Measurements from ENCODE around the gene EIF4EBP3. TPM values are rescaled to one million over a fixed set of nuclear protein-coding genes. Genes with fewer than 3 reads are reported as not detected.
A peak's percentile ranks its signal among the peaks of the same experiment; 100 is the strongest.

The EIF4EBP3 gene
- total RNA-seq, 1 donor from 2014 or later: 19.3 TPM

GRCh38 chr5:140561753-140562523 is 14.5 kb downstream of the EIF4EBP3 start:
- intact Hi-C loops (cut with DNase I): loop anchor here (10.0 kb wide), 1 partner anchor 73 kb away; the partner anchor contains the start of genes CD14 and TMCO6
- TF ChIP-seq CTCF (IDR thresholded peaks at IDR 0.05): no peak
- Histone ChIP-seq H3K27ac (no peak overlapping the region), H3K4me3 (no peak overlapping the region), H3K9me3 (no peaks in the 10 kb centered on the region), H3K36me3 (peaks cover 38% of the 10 kb centered on the region), H3K4me1 (peaks cover 48% of the 10 kb centered on the region), H3K27me3 (ENCODE audit: low read depth) (no peaks in the 10 kb centered on the region)
- no peak for ATAC-seq
- no peak for DNase-seq

- intact Hi-C loops (cut with DNase I): loop anchor here (10.0 kb wide), 1 partner anchor 71 kb away; the partner anchor contains the start of genes CD14 and TMCO6
- no peak for TF ChIP-seq CTCF (IDR thresholded peaks at IDR 0.05)
- H3K4me3 ChIP-seq: peak overlapping the region; percentile 72
- H3K9me3 ChIP-seq: no peaks in the 10 kb centered on the region
- peak overlapping the region; percentile 96 for H3K27ac ChIP-seq
- ATAC-seq (no peak), DNase-seq (no peak)
- no peaks in the 10 kb centered on the region for H3K27me3 ChIP-seq (ENCODE audit: low read depth)
- H3K36me3 ChIP-seq: peaks cover 55% of the 10 kb centered on the region
- peaks cover 59% of the 10 kb centered on the region for H3K4me1 ChIP-seq
Measured at GRCh38 chr5:140563596-140563995, 16.1 kb downstream of the EIF4EBP3 start.

DNA sequence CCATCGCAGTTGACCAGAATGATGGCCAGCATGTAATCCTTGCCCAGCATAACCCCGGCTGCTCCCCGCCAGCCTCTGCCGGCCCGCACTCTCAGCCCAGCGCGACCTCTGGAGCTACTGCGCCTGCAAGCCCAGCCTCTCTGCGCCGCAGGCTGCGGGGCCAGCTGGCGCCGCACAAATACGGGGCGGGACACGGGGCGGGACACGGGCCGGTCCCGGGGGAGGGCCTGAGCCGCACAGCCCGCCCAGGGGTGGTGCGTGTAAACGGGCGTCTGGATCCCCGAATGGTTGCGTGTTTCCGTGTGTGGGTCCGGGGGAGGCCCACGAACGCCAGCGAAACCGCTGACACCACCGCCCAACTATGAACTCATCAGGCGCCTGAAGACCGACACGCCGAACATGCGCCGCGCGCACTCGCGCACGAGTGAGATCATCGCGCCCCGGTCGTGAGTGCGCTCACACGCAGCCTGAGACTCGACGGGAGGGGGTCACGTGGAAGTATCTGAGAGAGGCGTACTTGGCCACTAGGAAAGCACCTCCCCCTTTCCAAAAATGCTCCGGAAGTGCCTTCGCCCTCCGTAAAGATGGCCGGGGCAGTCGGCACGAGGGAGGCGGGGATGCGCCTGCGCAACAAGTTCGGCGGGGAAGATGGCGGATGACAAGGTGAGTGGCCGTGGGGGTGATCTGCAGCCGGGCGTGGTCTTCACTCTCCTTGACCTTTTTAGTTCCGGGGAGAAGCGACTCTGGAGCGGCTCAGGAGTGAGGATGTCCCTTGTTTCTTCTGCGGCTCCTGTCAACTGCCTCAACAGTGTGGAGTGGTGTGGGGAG is 16.9 kb downstream of the EIF4EBP3 start, which contains the start of the genes APBB3 and SLC35A4:
TSS of gene APBB3 (minus strand) at position 403 of the 828 bp plus-strand sequence. CDS start at position 50, 353 bp downstream.
TSS of gene SLC35A4 (plus strand) at position 633 of the 828 bp plus-strand sequence. CDS start 2,342 bp downstream, outside the sequence.
- TF ChIP-seq CTCF (IDR thresholded peaks at IDR 0.05): no peak
- Histone ChIP-seq H3K4me3 (peak within 1 kb of the TSS; percentile 72), H3K4me1 (peaks cover 67% of the 10 kb centered on the region), H3K36me3 (peaks cover 55% of the 10 kb centered on the region), H3K27ac (peak within 1 kb of the TSS; percentile 96), H3K27me3 (ENCODE audit: low read depth) (no peaks in the 10 kb centered on the region), H3K9me3 (no peaks in the 10 kb centered on the region)
- peak; percentile 97 for DNase-seq
- intact Hi-C loops (cut with DNase I): loop anchor here (10.0 kb wide), 1 partner anchor 70 kb away; the partner anchor contains the start of genes CD14 and TMCO6
- ATAC-seq: peak; percentile 94 to 96

- peak overlapping the region; percentile 96 for H3K27ac ChIP-seq
- H3K9me3 ChIP-seq: no peaks in the 10 kb centered on the region
- peaks cover 75% of the 10 kb centered on the region for H3K4me1 ChIP-seq
- ATAC-seq (no peak), DNase-seq (no peak)
- TF ChIP-seq CTCF (IDR thresholded peaks at IDR 0.05): no peak
- intact Hi-C loops (cut with DNase I): loop anchor here (10.0 kb wide), 1 partner anchor 70 kb away; the partner anchor contains the start of genes CD14 and TMCO6
- H3K4me3 ChIP-seq: peak overlapping the region; percentile 72
- H3K36me3 ChIP-seq: peaks cover 53% of the 10 kb centered on the region
- H3K27me3 ChIP-seq (ENCODE audit: low read depth): no peaks in the 10 kb centered on the region
Measured at GRCh38 chr5:140565024-140565779, 17.7 kb downstream of the EIF4EBP3 start.

DNA sequence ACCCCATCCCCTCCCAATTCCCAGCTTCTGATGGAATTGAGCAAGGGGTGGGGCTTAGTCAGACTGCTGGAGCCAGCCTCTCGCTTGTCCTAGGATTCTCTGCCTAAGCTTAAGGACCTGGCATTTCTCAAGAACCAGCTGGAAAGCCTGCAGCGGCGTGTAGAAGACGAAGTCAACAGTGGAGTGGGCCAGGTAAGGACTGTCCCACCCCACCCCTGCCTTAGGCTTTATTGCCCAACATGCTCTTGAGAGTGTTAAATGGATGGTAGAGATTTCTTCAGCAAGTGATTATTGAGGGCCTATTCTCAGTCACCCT is 18.3 kb downstream of the EIF4EBP3 start:
- peak overlapping the region; percentile 72 for H3K4me3 ChIP-seq
- DNase-seq: peak; percentile 66
- no peaks in the 10 kb centered on the region for H3K9me3 ChIP-seq
- ATAC-seq: peak; percentile 4 to 34
- no peak for TF ChIP-seq CTCF (IDR thresholded peaks at IDR 0.05)
- intact Hi-C loops (cut with DNase I): loop anchor here (10.0 kb wide), 1 partner anchor 69 kb away; the partner anchor contains the start of genes CD14 and TMCO6
- no peaks in the 10 kb centered on the region for H3K27me3 ChIP-seq (ENCODE audit: low read depth)
- peaks cover 79% of the 10 kb centered on the region for H3K4me1 ChIP-seq
- peak overlapping the region; percentile 96 for H3K27ac ChIP-seq
- H3K36me3 ChIP-seq: peaks cover 51% of the 10 kb centered on the region
